RWPE1 (cell line): ENCODE measurements around the gene CD7.
"Not testable (repeated sequence)": the region's sequence is repeated elsewhere in the genome, so short reads cannot be mapped to it uniquely, and the experiment has no call there.

Source experiments
- CTCF ChIA-PET: fragments of 350-600 bp; sonication (Branson Sonifier 250); formaldehyde crosslinking; extraction: SDS; loops from one replicate; lab custom pipeline; 2021; lab: Yijun Ruan, JAX
- POLR2A ChIA-PET: fragments of 400-600 bp; formaldehyde crosslinking; extraction: SDS; loops from one replicate; lab custom pipeline; 2020; ENCODE audit warnings: antibody characterized with exemption; ENCODE audit not compliant: low non-redundant PET; lab: Yijun Ruan, JAX
- DNase-seq: peaks from one replicate; pipeline ENCODE4 v3.0.0; 2012; ENCODE audit warnings: low spot score
- H3K27ac ChIP-seq: fragments of 450-650 bp; 2 replicates; pipeline ENCODE4 v1.5.1; 2017
- TF ChIP-seq, protein P1 (sequence below): fragments of 450-650 bp; conservative IDR thresholded peaks from 2 replicates; pipeline ENCODE4 v1.5.1; 2017; ENCODE audit warnings: low read depth, mild to moderate bottlenecking

The CD7 gene

DNA sequence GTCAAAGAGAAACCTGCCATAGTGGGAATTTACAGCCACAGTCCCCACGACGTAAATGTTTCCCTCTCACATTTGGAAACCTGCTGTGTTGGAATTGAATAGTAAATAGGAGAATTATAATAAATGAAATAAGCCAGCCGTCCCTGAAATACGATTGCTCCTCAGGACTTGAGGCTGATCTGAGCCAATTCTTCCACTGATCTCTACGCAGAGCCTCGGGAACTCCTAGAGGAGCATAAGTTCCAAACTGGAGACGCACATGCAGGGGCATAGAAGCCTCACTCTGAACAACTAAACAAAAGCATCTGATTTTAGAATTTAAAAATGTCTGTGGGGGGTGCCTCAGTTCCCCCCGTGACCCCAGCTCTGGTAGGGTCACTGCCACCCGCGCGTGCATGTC, 31.5 kb upstream of the CD7 start:
- CTCF ChIA-PET, result interaction anchor here (0.5 kb wide), 1 partner anchor 119 kb away, joined by 3 read pairs; no protein-coding TSS in a partner anchor

DNA sequence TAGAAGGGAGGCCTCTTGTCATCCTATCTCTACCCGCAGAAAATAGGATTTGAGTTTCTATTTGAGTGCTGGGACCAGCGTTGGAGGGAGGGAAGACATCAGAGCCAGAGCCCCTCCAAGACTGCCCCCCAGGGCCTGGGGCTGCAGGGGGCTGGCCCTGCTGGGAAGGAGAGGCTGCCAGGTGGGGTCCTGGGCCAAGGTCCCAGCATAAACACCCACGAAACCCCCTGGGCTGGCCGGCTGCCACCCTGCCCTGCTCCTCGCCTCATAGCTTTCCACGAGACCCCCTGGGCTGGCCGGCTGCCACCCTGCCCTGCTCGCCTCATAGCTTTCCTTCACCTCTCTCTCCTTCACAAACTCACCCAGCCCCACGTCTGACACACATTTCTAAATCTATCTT, 31.0 kb upstream of the CD7 start:
- DNase-seq, result no peak
- POLR2A ChIA-PET, result no interaction called here
- H3K27ac ChIP-seq, result no peak overlapping the region
- TF ChIP-seq, protein P1, sequence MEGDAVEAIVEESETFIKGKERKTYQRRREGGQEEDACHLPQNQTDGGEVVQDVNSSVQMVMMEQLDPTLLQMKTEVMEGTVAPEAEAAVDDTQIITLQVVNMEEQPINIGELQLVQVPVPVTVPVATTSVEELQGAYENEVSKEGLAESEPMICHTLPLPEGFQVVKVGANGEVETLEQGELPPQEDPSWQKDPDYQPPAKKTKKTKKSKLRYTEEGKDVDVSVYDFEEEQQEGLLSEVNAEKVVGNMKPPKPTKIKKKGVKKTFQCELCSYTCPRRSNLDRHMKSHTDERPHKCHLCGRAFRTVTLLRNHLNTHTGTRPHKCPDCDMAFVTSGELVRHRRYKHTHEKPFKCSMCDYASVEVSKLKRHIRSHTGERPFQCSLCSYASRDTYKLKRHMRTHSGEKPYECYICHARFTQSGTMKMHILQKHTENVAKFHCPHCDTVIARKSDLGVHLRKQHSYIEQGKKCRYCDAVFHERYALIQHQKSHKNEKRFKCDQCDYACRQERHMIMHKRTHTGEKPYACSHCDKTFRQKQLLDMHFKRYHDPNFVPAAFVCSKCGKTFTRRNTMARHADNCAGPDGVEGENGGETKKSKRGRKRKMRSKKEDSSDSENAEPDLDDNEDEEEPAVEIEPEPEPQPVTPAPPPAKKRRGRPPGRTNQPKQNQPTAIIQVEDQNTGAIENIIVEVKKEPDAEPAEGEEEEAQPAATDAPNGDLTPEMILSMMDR, result no peak
- CTCF ChIA-PET, result interaction anchor here (0.5 kb wide), 1 partner anchor 119 kb away, joined by 3 read pairs; no protein-coding TSS in a partner anchor

More for the DNA sequence above, 31.5 kb upstream of the CD7 start:
- POLR2A ChIA-PET, result interaction anchor here (0.6 kb wide), 1 partner anchor 62 kb away, joined by 3 read pairs; no protein-coding TSS in a partner anchor
- no peak for DNase-seq
- TF ChIP-seq, protein P1, result no peak
- H3K27ac ChIP-seq, result no peak overlapping the region

DNA sequence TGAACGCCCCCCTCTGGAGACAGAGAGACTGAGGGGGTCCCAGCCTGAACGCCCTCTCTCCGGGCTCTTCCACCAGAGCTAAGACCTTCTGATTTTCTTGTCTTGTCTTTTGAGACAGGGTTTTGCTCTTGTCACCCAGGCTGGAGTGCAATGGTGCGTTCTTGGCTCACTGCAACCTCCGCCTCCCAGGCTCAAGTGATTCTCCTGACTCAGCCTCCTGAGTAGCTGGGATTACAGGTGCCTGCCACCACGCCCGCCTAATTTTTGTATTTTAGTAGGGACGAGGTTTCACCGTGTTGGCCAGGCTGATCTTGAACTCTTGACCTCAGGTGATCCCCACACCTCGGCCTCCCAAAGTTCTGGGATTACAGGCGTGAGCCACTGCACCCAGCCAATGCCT, 30.6 kb upstream of the CD7 start:
- DNase-seq, CTCF ChIA-PET, H3K27ac ChIP-seq, POLR2A ChIA-PET: not testable (repeated sequence)

DNA sequence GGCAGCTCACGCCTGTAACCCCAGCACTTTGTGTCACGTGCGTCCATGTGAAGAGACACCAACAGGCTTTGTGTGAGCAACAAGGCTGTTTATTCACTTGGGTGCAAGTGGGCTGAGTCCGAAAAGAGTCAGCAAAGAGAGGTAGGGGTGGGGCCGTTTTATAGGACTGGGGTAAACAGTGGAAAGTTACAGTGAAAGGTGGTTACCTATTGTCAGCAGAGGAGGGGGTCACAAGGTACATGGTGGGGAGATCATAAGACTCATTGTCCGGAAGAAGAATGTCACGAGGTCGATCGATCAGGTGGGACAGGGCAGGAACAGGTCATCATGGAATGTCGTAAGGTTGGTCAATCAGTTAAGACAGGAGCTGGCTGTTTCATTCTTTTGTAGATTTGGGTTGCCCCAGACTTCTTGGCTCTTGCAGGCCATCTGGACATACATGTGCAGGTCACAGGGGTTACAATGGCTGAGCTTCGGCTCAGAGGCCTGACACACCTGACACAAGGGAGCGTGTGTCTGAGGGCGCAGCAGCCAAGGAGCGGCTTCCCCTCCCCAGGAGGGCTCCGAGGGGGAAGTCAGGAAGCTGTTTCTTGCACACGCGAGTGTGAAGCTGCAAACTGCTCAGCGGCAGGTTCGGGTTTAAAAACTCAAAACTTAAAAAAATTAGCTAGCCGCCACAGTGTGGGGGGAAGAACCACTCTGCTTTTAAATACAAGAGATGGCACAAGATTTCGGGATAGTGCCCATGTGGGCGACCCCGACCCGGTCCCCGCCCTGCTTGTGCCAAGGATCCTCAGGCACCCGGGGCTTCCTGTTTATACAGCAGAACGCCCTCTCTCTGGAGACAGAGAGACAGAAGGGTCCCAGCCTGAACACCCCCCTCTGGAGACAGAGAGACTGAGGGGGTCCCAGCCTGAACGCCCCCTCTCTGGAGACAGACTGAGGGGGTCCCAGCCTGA, 29.2 kb upstream of the CD7 start:
- TF ChIP-seq, protein P1, result no peak
- POLR2A ChIA-PET, result interaction anchor here (0.7 kb wide), 1 partner anchor 12 kb away, joined by 3 read pairs; no protein-coding TSS in a partner anchor
- no peak overlapping the region; the same call in 1 of the 2 replicates for H3K27ac ChIP-seq
- CTCF ChIA-PET, result no interaction called here
- DNase-seq, result no peak

DNA sequence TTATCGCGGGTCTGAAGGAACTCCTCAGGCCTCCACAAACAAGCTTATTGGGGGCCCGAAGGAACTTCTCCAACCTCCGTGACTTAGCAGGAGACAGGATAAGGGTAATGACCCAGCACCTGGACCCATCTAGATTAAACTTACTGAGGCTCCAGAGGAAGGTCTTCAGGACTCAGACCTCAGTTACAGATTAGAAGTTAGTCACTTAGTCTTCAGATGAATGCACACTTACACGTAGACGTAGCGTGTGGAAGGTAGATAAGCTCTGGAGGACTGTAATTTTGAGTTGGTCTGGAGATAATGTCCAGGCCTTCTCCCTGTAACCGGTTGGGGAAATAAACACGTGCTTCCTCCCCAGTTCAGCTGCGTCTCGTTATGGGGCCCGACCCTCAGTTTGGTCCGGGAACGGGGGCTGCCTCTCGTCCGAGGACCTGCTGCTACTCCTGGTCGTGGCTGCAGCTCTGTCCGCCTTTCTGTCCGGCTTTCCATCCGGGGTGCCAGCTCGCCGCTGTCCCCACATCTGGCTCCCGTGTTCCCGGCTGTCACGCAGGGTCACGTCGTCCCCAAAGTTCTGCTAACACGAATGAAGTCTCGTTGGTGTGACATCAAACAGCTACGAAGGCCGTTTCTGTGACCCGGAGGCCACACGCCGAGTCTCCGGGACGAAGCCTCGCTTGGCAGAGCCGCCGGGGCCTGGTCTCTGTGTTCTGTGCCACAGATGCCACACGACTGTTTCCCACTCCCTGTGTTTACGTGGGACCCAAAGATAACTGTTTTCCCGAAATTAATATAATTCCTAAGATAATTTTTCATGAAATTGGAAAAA, 28.0 kb upstream of the CD7 start:
- no peak for DNase-seq
- ChIA-PET CTCF (no interaction called here), POLR2A (no interaction called here)
- TF ChIP-seq, protein P1, result no peak
- no peak overlapping the region for H3K27ac ChIP-seq

DNA sequence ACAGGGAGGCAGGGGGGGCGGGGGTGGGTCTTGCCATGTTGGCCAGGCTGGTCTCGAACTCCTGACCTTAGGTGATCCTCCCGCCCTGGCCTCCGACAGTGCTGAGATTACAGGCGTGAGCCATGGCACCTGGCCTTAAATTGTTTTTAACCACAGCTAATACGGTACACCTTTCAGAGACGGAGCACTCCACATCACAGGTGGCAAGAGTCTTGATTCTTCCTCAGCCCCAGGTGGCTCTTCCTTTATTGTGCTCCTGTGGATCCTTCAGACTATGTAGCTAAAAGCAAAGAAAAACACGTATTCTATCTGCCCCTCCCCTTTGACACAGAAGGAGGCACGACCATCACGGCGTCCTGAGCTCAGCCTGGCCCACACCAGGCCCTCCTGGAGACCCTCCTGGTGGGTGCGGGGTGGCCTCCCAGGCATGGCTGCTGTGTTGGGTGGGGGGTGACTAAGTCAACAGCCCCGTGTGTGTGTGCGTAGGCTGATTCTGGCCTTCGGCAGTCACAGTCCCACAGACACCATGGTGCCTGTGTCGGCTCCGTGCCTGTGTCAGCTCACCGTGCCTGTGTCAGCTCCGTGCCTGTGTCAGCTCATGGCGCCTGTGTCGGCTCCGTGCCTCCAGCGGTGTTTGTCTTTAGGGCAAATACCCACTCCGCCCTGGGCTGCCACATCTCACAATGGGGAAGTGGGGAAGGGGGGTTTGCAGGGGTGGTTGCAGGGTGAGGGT, 26.9 kb upstream of the CD7 start:
- no peak for DNase-seq
- TF ChIP-seq, protein P1, result no peak
- CTCF ChIA-PET, result no interaction called here
- POLR2A ChIA-PET, result interaction anchor here (1.1 kb wide), 1 partner anchor 99 kb away, joined by 3 read pairs; no protein-coding TSS in a partner anchor
- no peak overlapping the region for H3K27ac ChIP-seq
